Measurements from ENCODE around the gene FARP1. TPM values are rescaled to one million over a fixed set of nuclear protein-coding genes. Genes with fewer than 3 reads are reported as not detected.

The FARP1 gene
- total and polyA plus RNA-seq, 7 donors: 6.9 to 96.4 (median 32.9) TPM

DNA sequence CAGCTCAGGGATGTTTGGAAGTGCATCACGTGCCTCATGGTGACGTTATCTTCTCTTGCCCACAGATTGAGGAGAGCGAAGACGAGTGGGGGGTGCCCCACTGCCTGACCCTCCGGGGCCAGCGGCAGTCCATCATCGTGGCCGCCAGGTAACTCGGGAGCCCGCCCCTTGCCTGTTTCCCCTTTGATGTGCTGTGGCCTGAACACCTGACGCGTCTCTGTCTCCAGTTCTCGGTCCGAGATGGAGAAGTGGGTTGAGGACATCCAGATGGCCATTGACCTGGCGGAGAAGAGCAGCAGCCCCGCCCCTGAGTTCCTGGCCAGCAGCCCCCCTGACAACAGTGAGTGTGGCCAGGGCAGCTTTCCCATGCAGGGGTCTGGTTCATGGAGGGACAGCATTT lies 297.0 kb downstream of the FARP1 start:
- 92 to 95% methylated on average over 16 of the region's 16 CpGs for WGBS, 2 donors
- H3K4me1 ChIP-seq: no peaks in the 10 kb centered on the region
- H3K4me3 ChIP-seq: no peak overlapping the region
- intact Hi-C loops (cut with DNase I): no loop called here
- H3K9me3 ChIP-seq: no peaks in the 10 kb centered on the region
- no peak for DNase-seq
- TF ChIP-seq, protein P1, sequence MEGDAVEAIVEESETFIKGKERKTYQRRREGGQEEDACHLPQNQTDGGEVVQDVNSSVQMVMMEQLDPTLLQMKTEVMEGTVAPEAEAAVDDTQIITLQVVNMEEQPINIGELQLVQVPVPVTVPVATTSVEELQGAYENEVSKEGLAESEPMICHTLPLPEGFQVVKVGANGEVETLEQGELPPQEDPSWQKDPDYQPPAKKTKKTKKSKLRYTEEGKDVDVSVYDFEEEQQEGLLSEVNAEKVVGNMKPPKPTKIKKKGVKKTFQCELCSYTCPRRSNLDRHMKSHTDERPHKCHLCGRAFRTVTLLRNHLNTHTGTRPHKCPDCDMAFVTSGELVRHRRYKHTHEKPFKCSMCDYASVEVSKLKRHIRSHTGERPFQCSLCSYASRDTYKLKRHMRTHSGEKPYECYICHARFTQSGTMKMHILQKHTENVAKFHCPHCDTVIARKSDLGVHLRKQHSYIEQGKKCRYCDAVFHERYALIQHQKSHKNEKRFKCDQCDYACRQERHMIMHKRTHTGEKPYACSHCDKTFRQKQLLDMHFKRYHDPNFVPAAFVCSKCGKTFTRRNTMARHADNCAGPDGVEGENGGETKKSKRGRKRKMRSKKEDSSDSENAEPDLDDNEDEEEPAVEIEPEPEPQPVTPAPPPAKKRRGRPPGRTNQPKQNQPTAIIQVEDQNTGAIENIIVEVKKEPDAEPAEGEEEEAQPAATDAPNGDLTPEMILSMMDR (IDR thresholded peaks at IDR 0.05): no peak
- peaks cover 0 to 62% (median 10%) of the 10 kb centered on the region in 4 donors for H3K36me3 ChIP-seq
- no peak overlapping the region for H3K27ac ChIP-seq
- no peaks in the 10 kb centered on the region for H3K27me3 ChIP-seq

DNA sequence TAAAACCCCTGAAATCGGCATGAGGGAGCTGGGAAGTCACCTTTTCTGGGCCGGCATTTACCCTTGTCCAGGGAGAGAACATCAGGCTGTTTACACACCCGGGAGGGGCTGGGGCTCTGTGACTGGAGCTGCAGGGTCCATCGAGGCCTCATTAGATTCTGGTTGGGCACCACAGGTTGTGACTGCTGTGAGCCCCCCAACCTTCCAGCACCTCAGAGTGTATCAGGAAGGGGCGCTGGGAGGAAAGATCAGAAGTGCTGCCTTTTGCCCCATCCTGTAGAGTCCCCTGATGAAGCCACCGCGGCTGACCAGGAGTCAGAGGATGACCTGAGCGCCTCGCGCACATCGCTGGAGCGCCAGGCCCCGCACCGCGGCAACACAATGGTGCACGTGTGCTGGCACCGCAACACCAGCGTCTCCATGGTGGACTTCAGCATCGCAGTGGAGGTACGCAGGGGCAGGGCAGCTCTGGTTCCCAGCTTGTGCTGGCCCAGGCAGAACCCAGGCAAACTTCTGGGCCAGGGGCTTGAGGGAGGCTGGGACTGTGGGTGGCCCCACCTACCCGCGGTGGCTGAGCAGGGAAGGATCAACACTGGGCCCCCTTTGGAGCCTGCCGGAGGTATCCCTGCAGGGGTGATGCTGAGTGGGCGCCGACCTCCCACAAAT lies 297.6 kb downstream of the FARP1 start:
- intact Hi-C loops (cut with DNase I): no loop called here
- Histone ChIP-seq H3K27ac (no peak overlapping the region), H3K4me3 (no peak overlapping the region), H3K9me3 (no peaks in the 10 kb centered on the region), H3K27me3 (no peaks in the 10 kb centered on the region), H3K36me3 (peaks cover 0 to 56% (median 10%) of the 10 kb centered on the region in 4 donors), H3K4me1 (peaks cover 0 to 6% (median 3%) of the 10 kb centered on the region in 4 donors)
- DNase-seq: no peak
- TF ChIP-seq POLR2AphosphoS5 (IDR thresholded peaks at IDR 0.05): no peak
- WGBS, 2 donors: 94 to 97% methylated on average over 25 of the region's 25 CpGs

DNA sequence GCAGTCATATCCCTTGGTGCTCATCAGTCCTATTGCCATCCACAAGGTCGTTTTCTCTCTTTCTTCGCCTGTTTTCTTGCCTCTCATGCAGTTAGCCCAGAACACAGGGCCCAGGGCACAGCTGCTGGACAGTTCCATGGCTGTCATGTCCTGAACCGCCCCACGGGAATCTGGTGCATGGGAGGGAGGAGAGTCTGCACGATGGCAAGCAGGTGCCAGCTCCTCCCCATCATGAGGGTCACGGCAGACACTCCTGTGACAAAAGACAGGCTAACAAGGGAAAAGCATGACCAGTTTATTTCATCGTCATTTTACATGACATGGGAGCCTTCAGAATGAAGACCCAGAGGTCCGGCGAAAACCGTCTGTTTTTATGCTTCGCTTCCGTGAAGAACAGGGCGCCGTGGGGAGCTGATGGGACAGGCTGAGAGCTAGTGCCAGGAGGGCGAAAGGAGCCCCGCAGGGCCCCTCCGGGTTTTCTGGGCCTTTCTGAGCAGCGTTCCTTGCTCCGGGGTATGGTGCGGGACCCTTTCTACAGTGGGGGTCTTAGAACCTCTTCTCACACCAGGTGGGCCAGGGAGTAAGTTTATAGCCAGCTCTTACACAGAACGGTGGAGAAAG lies 298.3 kb downstream of the FARP1 start:
- no peak overlapping the region for H3K27ac ChIP-seq
- intact Hi-C loops (cut with DNase I): no loop called here
- H3K36me3 ChIP-seq: peaks cover 0 to 50% (median 10%) of the 10 kb centered on the region in 4 donors
- TF ChIP-seq EP300 (IDR thresholded peaks at IDR 0.05) (no peak), POLR2AphosphoS5 (IDR thresholded peaks at IDR 0.05) (no peak), POLR2A (IDR thresholded peaks at IDR 0.05) (no peak)
- TF ChIP-seq, protein P1 (IDR thresholded peaks at IDR 0.05): no peak
- DNase-seq: no peak
- no peak overlapping the region for H3K4me3 ChIP-seq
- WGBS, 2 donors: 89% methylated on average over 21 of the region's 21 CpGs
- H3K27me3 ChIP-seq: no peaks in the 10 kb centered on the region
- peaks cover 0 to 7% (median 3%) of the 10 kb centered on the region in 4 donors for H3K4me1 ChIP-seq
- no peaks in the 10 kb centered on the region for H3K9me3 ChIP-seq

DNA sequence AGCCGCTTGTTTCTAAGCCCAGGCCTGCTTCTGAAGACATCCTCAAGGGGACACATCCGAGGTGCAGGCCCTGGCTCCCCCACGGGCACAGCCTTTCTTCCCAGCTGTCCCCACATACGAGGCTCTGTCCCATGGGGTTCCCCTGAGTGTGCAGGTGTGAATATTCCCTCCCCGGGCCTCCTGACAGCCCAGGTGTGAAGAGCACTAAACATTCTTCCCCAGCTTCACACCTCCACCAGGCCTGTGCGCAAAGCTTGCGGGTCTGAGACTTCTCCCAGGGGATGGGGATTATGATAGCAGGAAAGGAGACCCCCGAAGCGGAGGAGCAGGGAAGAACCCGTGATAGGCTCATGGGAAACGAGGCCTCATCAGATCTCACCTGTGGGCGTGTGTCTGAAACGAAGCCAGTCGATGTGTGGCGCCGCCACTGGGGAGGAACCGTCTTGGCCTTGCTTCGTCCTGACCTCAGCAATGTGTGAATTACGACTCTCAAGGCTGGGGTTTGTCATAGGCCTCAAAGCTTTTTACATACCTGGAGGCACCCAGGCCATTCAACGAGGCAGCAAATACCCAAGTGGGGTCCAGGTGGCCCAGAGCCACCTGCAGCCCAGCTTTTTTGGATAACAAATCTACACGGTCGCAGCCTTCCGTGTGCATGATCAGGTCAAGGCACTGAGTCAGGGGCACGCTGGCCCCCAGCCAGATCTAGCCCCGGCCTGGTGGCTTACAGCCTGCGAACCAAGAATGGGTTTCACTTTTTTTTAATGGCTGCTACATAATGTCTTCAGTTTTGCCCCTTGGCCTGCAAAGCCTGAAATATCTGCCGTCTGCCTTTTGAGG lies 299.7 kb downstream of the FARP1 start:
- Histone ChIP-seq H3K4me3 (no peak overlapping the region), H3K4me1 (peaks cover 0 to 7% (median 3%) of the 10 kb centered on the region in 4 donors), H3K27ac (no peak overlapping the region), H3K27me3 (no peaks in the 10 kb centered on the region), H3K36me3 (peaks cover 0 to 51% (median 12%) of the 10 kb centered on the region in 4 donors), H3K9me3 (no peaks in the 10 kb centered on the region)
- no peak for DNase-seq
- TF ChIP-seq POLR2A (IDR thresholded peaks at IDR 0.05): no peak
- no peak for TF ChIP-seq EP300 (IDR thresholded peaks at IDR 0.05)
- TF ChIP-seq POLR2AphosphoS5 (IDR thresholded peaks at IDR 0.05): no peak
- TF ChIP-seq, protein P1 (IDR thresholded peaks at IDR 0.05): no peak
- intact Hi-C loops (cut with DNase I): no loop called here
- 85 to 88% methylated on average over 27 of the region's 27 CpGs for WGBS, 2 donors

DNA sequence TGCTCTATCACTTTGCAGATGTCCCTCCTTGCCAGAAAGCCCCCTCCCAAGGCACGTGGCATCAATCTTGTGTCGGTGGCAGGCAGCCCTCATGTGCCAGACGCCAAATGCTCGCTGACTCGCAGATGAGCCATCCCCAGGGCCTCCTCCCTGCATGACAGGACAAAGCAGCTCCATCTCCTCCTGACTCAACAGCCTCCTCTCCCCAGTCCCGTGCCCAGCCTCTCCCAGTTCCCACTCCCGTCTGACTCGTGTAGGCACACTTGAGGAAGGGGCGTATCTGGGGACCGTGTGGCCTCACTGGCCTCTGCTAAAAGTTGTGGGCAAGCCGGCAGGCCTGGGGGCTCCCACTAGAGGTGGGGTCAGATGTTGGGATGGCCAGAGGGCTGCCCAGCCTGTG lies 300.4 kb downstream of the FARP1 start:
- H3K27ac ChIP-seq: no peak overlapping the region
- 79 to 84% methylated on average over 11 of the region's 11 CpGs for WGBS, 2 donors
- DNase-seq: no peak
- peaks cover 0 to 58% (median 16%) of the 10 kb centered on the region in 4 donors for H3K36me3 ChIP-seq
- peaks cover 0 to 10% (median 3%) of the 10 kb centered on the region in 4 donors for H3K4me1 ChIP-seq
- intact Hi-C loops (cut with DNase I): no loop called here
- no peak overlapping the region for H3K4me3 ChIP-seq
- TF ChIP-seq POLR2AphosphoS5 (IDR thresholded peaks at IDR 0.05): peak in 1 of 4 donors; percentile 13
- TF ChIP-seq, protein P1 (IDR thresholded peaks at IDR 0.05): no peak
- H3K27me3 ChIP-seq: no peaks in the 10 kb centered on the region
- no peaks in the 10 kb centered on the region for H3K9me3 ChIP-seq

Measured in sigmoid colon (tissue), 7 donors.